SK-N-SH (cell line): ENCODE results near the gene FOXN4. TPM values are rescaled to one million over a fixed set of nuclear protein-coding genes. Genes with fewer than 3 reads are reported as not detected.

Experiments
- CTCF ChIA-PET: fragments of 300-600, 350-600 bp; formaldehyde crosslinking; extraction: SDS; loops from one replicate; lab custom pipeline; 2021; lab: Yijun Ruan, JAX
- POLR2A ChIA-PET: fragments of 350-600 bp; sonication (Branson Sonifier 250); formaldehyde crosslinking; extraction: SDS; loops from one replicate; lab custom pipeline; 2020; ENCODE audit warnings: antibody characterized with exemption, inconsistent platforms; lab: Yijun Ruan, JAX
- DNase-seq: peaks from one replicate; pipeline ENCODE4 v3.0.0; 2012
- H2AFZ ChIP-seq: fragments of 200-600 bp; sonication (generic); 2 replicates; pipeline ENCODE4 v1.8.1; 2016; ENCODE audit warnings: antibody characterized with exemption, mild to moderate bottlenecking, low read depth
- H3F3A ChIP-seq: fragments of 200-600 bp; sonication (generic); replicated peaks from 2 replicates; pipeline ENCODE3; 2016; ENCODE audit warnings: antibody characterized with exemption, mild to moderate bottlenecking; ENCODE audit not compliant: insufficient read depth
- H3K27ac ChIP-seq, 2 experiments: fragments of 200-500 bp in 1 of 2; fragments of 200-600 bp in 1 of 2; sonication (Bioruptor generic) in 1 of 2; sonication (generic), shearing (Covaris generic) in 1 of 2; 2 replicates each; pipeline versions ENCODE4 v1.5.1 to v1.6.1; 2014 to 2016; ENCODE audit warnings: low read depth in 2 of 2, inconsistent platforms in 1 of 2, low read length in 1 of 2, mild to moderate bottlenecking in 1 of 2, mixed read lengths in 1 of 2
- H3K27me3 ChIP-seq: fragments of 200-600 bp; sonication (generic), shearing (Covaris generic); 2 replicates; pipeline ENCODE4 v1.6.1; 2016; ENCODE audit warnings: mixed run types; ENCODE audit not compliant: insufficient read depth
- H3K36me3 ChIP-seq, 2 experiments: fragments of 200-500 bp in 1 of 2; fragments of 200-600 bp in 1 of 2; sonication (Bioruptor generic) in 1 of 2; sonication (generic) in 1 of 2; replicated peaks in 1 of 2; 2 replicates each; pipeline versions ENCODE3 to v1.5.1; 2014 to 2016; ENCODE audit warnings: low read length in 1 of 2, mild to moderate bottlenecking in 1 of 2; ENCODE audit not compliant: insufficient read depth in 2 of 2, control insufficient read depth in 1 of 2
- H3K4me1 ChIP-seq, 2 experiments: fragments of 200-500 bp in 1 of 2; fragments of 200-600 bp in 1 of 2; sonication (Bioruptor generic) in 1 of 2; sonication (generic), shearing (Covaris generic) in 1 of 2; 2 replicates each; pipeline versions ENCODE4 v1.5.1 to v1.6.1; 2014 to 2016; ENCODE audit warnings: low read depth in 1 of 2, low read length in 1 of 2, mixed run types in 1 of 2; ENCODE audit not compliant: insufficient read depth in 2 of 2, control insufficient read depth in 1 of 2
- H3K4me2 ChIP-seq: fragments of 200-600 bp; sonication (generic), shearing (Covaris generic); 2 replicates; pipeline ENCODE4 v1.6.1; 2017; ENCODE audit warnings: mixed run types
- H3K4me3 ChIP-seq, 2 experiments: fragments of 200-500 bp in 1 of 2; fragments of 200-600 bp in 1 of 2; sonication (Bioruptor generic) in 1 of 2; sonication (generic), shearing (Covaris generic) in 1 of 2; 2 replicates each; pipeline versions ENCODE4 v1.5.1 to v1.8.1; 2014 to 2016; ENCODE audit warnings: low read depth in 2 of 2, inconsistent platforms in 1 of 2, low read length in 1 of 2, mild to moderate bottlenecking in 1 of 2, mixed read lengths in 1 of 2, moderate library complexity in 1 of 2
- H3K79me2 ChIP-seq: fragments of 200-600 bp; sonication (generic); 2 replicates; pipeline ENCODE4 v1.8.1; 2017; ENCODE audit warnings: mild to moderate bottlenecking; ENCODE audit not compliant: insufficient read depth
- H3K9ac ChIP-seq: fragments of 200-600 bp; sonication (generic); 2 replicates; pipeline ENCODE4 v1.6.1; 2017; ENCODE audit warnings: mixed run types
- H3K9me2 ChIP-seq: fragments of 200-600 bp; sonication (generic); 2 replicates; pipeline ENCODE4 v1.6.1; 2017; ENCODE audit warnings: mixed run types
- H3K9me3 ChIP-seq: fragments of 200-600 bp; sonication (generic); 2 replicates; pipeline ENCODE4 v1.6.1; 2017; ENCODE audit warnings: mixed run types, mild to moderate bottlenecking, moderate library complexity
- H4K20me1 ChIP-seq: fragments of 200-600 bp; sonication (generic); 2 replicates; pipeline ENCODE4 v1.6.1; 2017; ENCODE audit warnings: mild to moderate bottlenecking, mixed run types; ENCODE audit not compliant: insufficient read depth
- CHD2 ChIP-seq: fragments of 150-350 bp; IDR thresholded peaks from 2 replicates; pipeline ENCODE4 v1.6.1; 2018; ENCODE audit warnings: low read length; ENCODE audit not compliant: partially characterized antibody
- FOXJ3 ChIP-seq: sonication (generic); formaldehyde crosslinking; IDR thresholded peaks from 2 replicates; pipeline ENCODE4 v1.5.1; 2020; ENCODE audit warnings: mild to moderate bottlenecking, missing genetic modification reagents
- FOXM1 ChIP-seq: IDR thresholded peaks from 2 replicates; pipeline ENCODE4 v1.4.0; 2012; ENCODE audit warnings: low read depth, mild to moderate bottlenecking
- GABPA ChIP-seq: IDR thresholded peaks from 2 replicates; pipeline ENCODE4 v1.4.0; 2012; ENCODE audit warnings: low read depth, mild to moderate bottlenecking
- GATA2 ChIP-seq: sonication (generic); formaldehyde crosslinking; IDR thresholded peaks from 2 replicates; pipeline ENCODE4 v1.5.0; 2020; ENCODE audit warnings: mild to moderate bottlenecking, missing genetic modification reagents
- IRF3 ChIP-seq: fragments of 150-350 bp; IDR thresholded peaks from 2 replicates; pipeline ENCODE4 v1.6.1; 2016; ENCODE audit warnings: mild to moderate bottlenecking, low read depth, low read length
- MXI1 ChIP-seq: IDR thresholded peaks from 2 replicates; pipeline ENCODE4 v1.6.1; 2012; ENCODE audit warnings: mild to moderate bottlenecking, low read depth, low read length, improper control_type of control experiment
- PBX3 ChIP-seq: IDR thresholded peaks from 2 replicates; pipeline ENCODE4; 2012
- POLR2AphosphoS5 ChIP-seq: IDR thresholded peaks from 2 replicates; pipeline ENCODE4 v1.6.1; 2012; ENCODE audit warnings: low read depth, low read length
- RFX5 ChIP-seq: IDR thresholded peaks from 2 replicates; pipeline ENCODE4 v1.6.1; 2012; ENCODE audit warnings: mild to moderate bottlenecking, improper control_type of control experiment, low read length
- RXRA ChIP-seq: IDR thresholded peaks from 2 replicates; pipeline ENCODE4 v1.4.0; 2012; ENCODE audit warnings: low read depth, mild to moderate bottlenecking, borderline replicate concordance
- SIN3A ChIP-seq: IDR thresholded peaks from 2 replicates; pipeline ENCODE4 v1.6.1; 2012; ENCODE audit warnings: low read depth, mild to moderate bottlenecking, low read length, moderate library complexity, borderline replicate concordance
- TCF12 ChIP-seq: IDR thresholded peaks from 2 replicates; pipeline ENCODE4 v1.4.0; 2012
- TEAD4 ChIP-seq: IDR thresholded peaks from 2 replicates; pipeline ENCODE4 v1.4.0; 2012; ENCODE audit warnings: mild to moderate bottlenecking, borderline replicate concordance; ENCODE audit not compliant: insufficient read depth
- ZBTB33 ChIP-seq: IDR thresholded peaks from 2 replicates; pipeline ENCODE4 v1.4.0; 2012; ENCODE audit warnings: low read depth, borderline replicate concordance
- WGBS: methylation state at CpG from one replicate; pipeline ENCODE4 v1.1.6; 2017; ENCODE audit warnings: low lambda C conversion rate; 5-methylcytosine and 5-hydroxymethylcytosine counted together
- polyA plus RNA-seq, 3 experiments: library from polyadenylated mRNA; depleted of rRNA; stranded (reverse); fragments of >200 nt; gene quantifications; 2 replicates each; pipeline ENCODE4 v1.2.3, GENCODE V29; 2012

FOXN4 gene
- polyA plus RNA-seq, 1 of the 3 experiments (the other 2 are of a cell fraction), result 0.10 TPM

- TF ChIP-seq ZBTB33 (no peak), RFX5 (no peak)
- TF ChIP-seq, all 33 proteins: peak for 0
These were observed 61.0 kb downstream of the FOXN4 start (continued) for GRCh38 chr12:109247831-109248654.

GRCh38 chr12:109246221-109246620 is 62.9 kb downstream of the FOXN4 start:
- H4K20me1 ChIP-seq, result no peaks in the 10 kb centered on the region
- H3K79me2 ChIP-seq, result no peaks in the 10 kb centered on the region
- no peak for DNase-seq
- no peak overlapping the region for H3K27ac ChIP-seq
- H3K27me3 ChIP-seq, result no peaks in the 10 kb centered on the region
- TF ChIP-seq FOXJ3 (no peak), RXRA (no peak), IRF3 (no peak), PBX3 (no peak), GABPA (no peak), CHD2 (no peak), GATA2 (no peak), MXI1 (no peak), TCF12 (no peak), POLR2AphosphoS5 (no peak), TEAD4 (no peak), SIN3A (no peak), FOXM1 (no peak)
- TF ChIP-seq, all 33 proteins: peak for 0
- Histone ChIP-seq H3K9ac (no peak overlapping the region), H3K9me2 (no peaks in the 10 kb centered on the region), H3K9me3 (no peaks in the 10 kb centered on the region), H3F3A (no peaks in the 10 kb centered on the region), H2AFZ (no peak overlapping the region), H3K4me3 (no peak overlapping the region), H3K4me1 (no peaks in the 10 kb centered on the region), H3K4me2 (no peak overlapping the region), H3K36me3 (peaks cover 0 to 10% of the 10 kb centered on the region in 2 experiments)
- WGBS, result 96% methylated on average over 15 of the region's 15 CpGs
- ChIA-PET POLR2A (no interaction called here), CTCF (interaction anchor here (0.7 to 2.7 kb wide), 2 partner anchors 139 to 147 kb away, joined by 3 to 8 read pairs; no protein-coding TSS in a partner anchor)
